Measurements from ENCODE around the gene ANGPT4.

Gene ANGPT4

GRCh38 chr20:958936-959815 lies 43.0 kb upstream of the ANGPT4 start:
- DNase-seq (ENCODE audit: low read depth, low spot score), result no peak
- POLR2A ChIA-PET, result interaction anchor here (0.5 kb wide), 1 partner anchor 126 kb away, joined by 3 read pairs; the partner anchor contains the start of gene FAM110A
- no peak for TF ChIP-seq CTCF (IDR thresholded peaks at IDR 0.05; ENCODE audit: insufficient read depth, low read length, missing control alignments)
- CTCF ChIA-PET, result interaction anchor here (1.3 to 8.6 kb wide), 5 partner anchors 130 to 199 kb away, joined by 3 to 355 read pairs (median 7); no protein-coding TSS in a partner anchor
- no peak overlapping the region for H3K4me3 ChIP-seq (ENCODE audit: low read depth, low read length)

GRCh38 chr20:957544-957943 lies 41.4 kb upstream of the ANGPT4 start:
- CTCF ChIA-PET, result interaction anchor here (1.0 to 8.6 kb wide), 12 partner anchors 8 to 256 kb away, joined by 3 to 355 read pairs (median 10); partner anchors contain the start of gene FAM110A
- no peak overlapping the region for H3K4me3 ChIP-seq (ENCODE audit: low read depth, low read length)
- no peak for TF ChIP-seq CTCF (IDR thresholded peaks at IDR 0.05; ENCODE audit: insufficient read depth, low read length, missing control alignments)
- POLR2A ChIA-PET, result no interaction called here
- no peak for DNase-seq (ENCODE audit: low read depth, low spot score)

- TF ChIP-seq CTCF (IDR thresholded peaks at IDR 0.05; ENCODE audit: insufficient read depth, low read length, missing control alignments), result peak; percentile 96
- no peak for DNase-seq (ENCODE audit: low read depth, low spot score)
- no peak overlapping the region for H3K4me3 ChIP-seq (ENCODE audit: low read depth, low read length)
- CTCF ChIA-PET, result interaction anchor here (0.6 to 8.6 kb wide), 31 partner anchors 9 to 311 kb away, joined by 3 to 355 read pairs (median 5); partner anchors contain the start of gene FAM110A
- POLR2A ChIA-PET, result no interaction called here
Observed at GRCh38 chr20:956330-956951, 40.3 kb upstream of the ANGPT4 start.

- ChIA-PET POLR2A (no interaction called here), CTCF (interaction anchor here (0.6 to 8.6 kb wide), 29 partner anchors 9 to 310 kb away, joined by 3 to 355 read pairs (median 6); partner anchors contain the start of gene FAM110A)
- no peak overlapping the region for H3K4me3 ChIP-seq (ENCODE audit: low read depth, low read length)
- DNase-seq (ENCODE audit: low read depth, low spot score), result no peak
- TF ChIP-seq CTCF (IDR thresholded peaks at IDR 0.05; ENCODE audit: insufficient read depth, low read length, missing control alignments), result no peak
Observed at GRCh38 chr20:955656-956055, 39.5 kb upstream of the ANGPT4 start.

GRCh38 chr20:955111-955510 lies 39.0 kb upstream of the ANGPT4 start:
- TF ChIP-seq CTCF (IDR thresholded peaks at IDR 0.05; ENCODE audit: insufficient read depth, low read length, missing control alignments), result no peak
- POLR2A ChIA-PET, result no interaction called here
- CTCF ChIA-PET, result interaction anchor here (0.9 to 8.6 kb wide), 16 partner anchors 8 to 258 kb away, joined by 3 to 355 read pairs (median 8); partner anchors contain the start of gene FAM110A
- DNase-seq (ENCODE audit: low read depth, low spot score), result no peak
- no peak overlapping the region for H3K4me3 ChIP-seq (ENCODE audit: low read depth, low read length)

- ChIA-PET POLR2A (no interaction called here), CTCF (interaction anchor here (1.1 to 8.6 kb wide), 2 partner anchors 9 to 136 kb away, joined by 3 to 355 read pairs; no protein-coding TSS in a partner anchor)
- no peak overlapping the region for H3K4me3 ChIP-seq (ENCODE audit: low read depth, low read length)
- peak; percentile 44 for TF ChIP-seq CTCF (IDR thresholded peaks at IDR 0.05; ENCODE audit: insufficient read depth, low read length, missing control alignments)
- DNase-seq (ENCODE audit: low read depth, low spot score), result no peak
Observed at GRCh38 chr20:953742-954141, 37.6 kb upstream of the ANGPT4 start.
